ENCODE measurements around the gene RIMKLB. TPM values are rescaled to one million over a fixed set of nuclear protein-coding genes. Genes with fewer than 3 reads are reported as not detected.

RIMKLB gene
- total and polyA plus RNA-seq, 10 of the 15 experiments (the other 5 are each of a cell fraction or from before 2014, with no cell fraction given): 0.15 to 0.83 (median 0.46) TPM

DNA sequence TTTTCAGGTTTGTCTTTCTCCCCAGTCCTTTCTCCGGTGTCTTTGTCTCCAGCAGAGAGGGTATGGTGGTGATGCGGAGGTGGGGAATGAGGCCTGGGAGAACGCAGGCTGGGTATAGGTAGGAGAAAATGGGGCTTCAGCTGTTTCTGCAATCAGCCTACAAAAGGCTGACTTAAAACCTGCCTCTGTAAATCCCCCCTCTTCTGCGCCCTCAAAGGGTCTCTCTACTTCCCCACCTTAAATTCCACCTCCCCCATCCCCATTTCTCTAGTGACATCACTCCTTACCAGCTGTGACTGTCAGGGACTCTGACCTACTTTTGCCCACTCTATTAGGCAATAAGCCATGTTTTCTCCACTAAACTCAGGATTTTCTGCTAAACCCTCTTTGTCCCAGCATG is 8.1 kb upstream of the RIMKLB start (continued):
- TF ChIP-seq BCL11A (IDR thresholded peaks at IDR 0.05; ENCODE audit: low read depth, low read length): no peak
- no peak for TF ChIP-seq KLF5 (IDR thresholded peaks at IDR 0.05; ENCODE audit: partially characterized antibody)
- TF ChIP-seq EGR1 (IDR thresholded peaks at IDR 0.05; ENCODE audit: borderline replicate concordance in 1 of 2, low read depth in 2 of 2, low read length in 2 of 2): no peak
- TF ChIP-seq NFXL1 (IDR thresholded peaks at IDR 0.05; ENCODE audit: borderline replicate concordance): no peak
- TF ChIP-seq BACH1 (IDR thresholded peaks at IDR 0.05; ENCODE audit: borderline replicate concordance): no peak
- TF ChIP-seq, protein P1, sequence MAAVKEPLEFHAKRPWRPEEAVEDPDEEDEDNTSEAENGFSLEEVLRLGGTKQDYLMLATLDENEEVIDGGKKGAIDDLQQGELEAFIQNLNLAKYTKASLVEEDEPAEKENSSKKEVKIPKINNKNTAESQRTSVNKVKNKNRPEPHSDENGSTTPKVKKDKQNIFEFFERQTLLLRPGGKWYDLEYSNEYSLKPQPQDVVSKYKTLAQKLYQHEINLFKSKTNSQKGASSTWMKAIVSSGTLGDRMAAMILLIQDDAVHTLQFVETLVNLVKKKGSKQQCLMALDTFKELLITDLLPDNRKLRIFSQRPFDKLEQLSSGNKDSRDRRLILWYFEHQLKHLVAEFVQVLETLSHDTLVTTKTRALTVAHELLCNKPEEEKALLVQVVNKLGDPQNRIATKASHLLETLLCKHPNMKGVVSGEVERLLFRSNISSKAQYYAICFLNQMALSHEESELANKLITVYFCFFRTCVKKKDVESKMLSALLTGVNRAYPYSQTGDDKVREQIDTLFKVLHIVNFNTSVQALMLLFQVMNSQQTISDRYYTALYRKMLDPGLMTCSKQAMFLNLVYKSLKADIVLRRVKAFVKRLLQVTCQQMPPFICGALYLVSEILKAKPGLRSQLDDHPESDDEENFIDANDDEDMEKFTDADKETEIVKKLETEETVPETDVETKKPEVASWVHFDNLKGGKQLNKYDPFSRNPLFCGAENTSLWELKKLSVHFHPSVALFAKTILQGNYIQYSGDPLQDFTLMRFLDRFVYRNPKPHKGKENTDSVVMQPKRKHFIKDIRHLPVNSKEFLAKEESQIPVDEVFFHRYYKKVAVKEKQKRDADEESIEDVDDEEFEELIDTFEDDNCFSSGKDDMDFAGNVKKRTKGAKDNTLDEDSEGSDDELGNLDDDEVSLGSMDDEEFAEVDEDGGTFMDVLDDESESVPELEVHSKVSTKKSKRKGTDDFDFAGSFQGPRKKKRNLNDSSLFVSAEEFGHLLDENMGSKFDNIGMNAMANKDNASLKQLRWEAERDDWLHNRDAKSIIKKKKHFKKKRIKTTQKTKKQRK (IDR thresholded peaks at IDR 0.05; ENCODE audit: low read depth, low read length): no peak

DNA sequence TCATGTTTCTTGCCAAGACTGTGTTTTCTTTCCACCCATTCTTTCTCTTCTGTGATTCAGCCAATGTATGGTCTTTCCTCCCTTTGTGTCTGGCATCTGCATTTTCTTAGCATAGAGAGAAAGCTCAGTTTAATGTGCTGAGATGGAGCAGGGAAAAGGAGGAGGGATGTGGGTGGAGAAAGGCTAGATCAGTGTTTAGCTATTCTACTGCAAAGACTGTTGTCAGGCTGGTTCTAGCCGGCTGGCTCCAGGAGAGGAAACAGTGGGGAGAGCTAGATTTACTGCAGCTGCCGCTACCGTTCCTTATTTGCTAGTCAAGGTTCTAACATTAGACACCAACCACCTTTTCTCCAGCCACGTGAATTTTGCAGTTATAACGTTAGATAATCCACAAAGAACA is 5.2 kb upstream of the RIMKLB start:
- H3K4me3 ChIP-seq: no peak overlapping the region
- no peak overlapping the region for H2AFZ ChIP-seq (ENCODE audit: control insufficient read depth, low read depth, low read length)
- H4K20me1 ChIP-seq (ENCODE audit: control insufficient read depth, insufficient read depth): no peaks in the 10 kb centered on the region
- no peaks in the 10 kb centered on the region for H3K9me3 ChIP-seq (replicated peaks; ENCODE audit: control insufficient read depth, insufficient read depth, low read length)
- TF ChIP-seq, protein P2, sequence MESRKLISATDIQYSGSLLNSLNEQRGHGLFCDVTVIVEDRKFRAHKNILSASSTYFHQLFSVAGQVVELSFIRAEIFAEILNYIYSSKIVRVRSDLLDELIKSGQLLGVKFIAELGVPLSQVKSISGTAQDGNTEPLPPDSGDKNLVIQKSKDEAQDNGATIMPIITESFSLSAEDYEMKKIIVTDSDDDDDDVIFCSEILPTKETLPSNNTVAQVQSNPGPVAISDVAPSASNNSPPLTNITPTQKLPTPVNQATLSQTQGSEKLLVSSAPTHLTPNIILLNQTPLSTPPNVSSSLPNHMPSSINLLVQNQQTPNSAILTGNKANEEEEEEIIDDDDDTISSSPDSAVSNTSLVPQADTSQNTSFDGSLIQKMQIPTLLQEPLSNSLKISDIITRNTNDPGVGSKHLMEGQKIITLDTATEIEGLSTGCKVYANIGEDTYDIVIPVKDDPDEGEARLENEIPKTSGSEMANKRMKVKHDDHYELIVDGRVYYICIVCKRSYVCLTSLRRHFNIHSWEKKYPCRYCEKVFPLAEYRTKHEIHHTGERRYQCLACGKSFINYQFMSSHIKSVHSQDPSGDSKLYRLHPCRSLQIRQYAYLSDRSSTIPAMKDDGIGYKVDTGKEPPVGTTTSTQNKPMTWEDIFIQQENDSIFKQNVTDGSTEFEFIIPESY (IDR thresholded peaks at IDR 0.05): no peak
- ChIA-PET SMC1A (ENCODE audit: uncharacterized antibody, unreplicated experiment) (no interaction called here), RAD21 (ENCODE audit: unreplicated experiment) (no interaction called here), CTCF (interaction anchor here (0.7 kb wide), 1 partner anchor 357 kb away, joined by 3 read pairs; no protein-coding TSS in a partner anchor), POLR2A (no interaction called here)
- intact Hi-C loops (cut with micrococcal nuclease; ENCODE audit: unreplicated experiment): no loop called here
- H3K36me3 ChIP-seq (ENCODE audit: control insufficient read depth in 2 of 2, insufficient read depth in 2 of 2, low read length in 1 of 2): no peaks in the 10 kb centered on the region
- no TSS peak for BruUV-seq (replicated peaks)
- 22% methylated on average over 5 of the region's 5 CpGs for WGBS (ENCODE audit: insufficient coverage, insufficient replicate concordance, low lambda C conversion rate, missing lambda C conversion rate)
- no peak overlapping the region for H3K4me2 ChIP-seq (ENCODE audit: control insufficient read depth, insufficient read depth)
- DNase-seq (ENCODE audit: low read depth, low spot score): no peak
- FAIRE-seq: no peak
- H3K79me2 ChIP-seq (ENCODE audit: control insufficient read depth, insufficient read depth, low read length): no peaks in the 10 kb centered on the region
- in situ Hi-C loops (cut with MboI): no loop called here
- H3K27me3 ChIP-seq (replicated peaks in 1 of 2; ENCODE audit: control insufficient read depth in 2 of 2, insufficient read depth in 2 of 2, low read length in 1 of 2): peaks cover 0 to 3% of the 10 kb centered on the region in 2 experiments; a peak in 3 of 4 replicates
- H3K4me1 ChIP-seq (ENCODE audit: control insufficient read depth, insufficient read depth, low read length): no peaks in the 10 kb centered on the region
- no peak overlapping the region for H3K9ac ChIP-seq (ENCODE audit: control insufficient read depth, insufficient read depth, low read length)
- H3K27ac ChIP-seq (ENCODE audit: control insufficient read depth, insufficient read depth): no peak overlapping the region
- ATAC-seq: no peak
